Adipocyte (in vitro differentiated cells): ENCODE results near the gene DDX39A.
A peak's percentile ranks its signal among the peaks of the same experiment; 100 is the strongest.

Experiments used
- DNase-seq: peaks from one replicate; pipeline ENCODE4 v3.0.0-alpha.2; 2015; ENCODE audit warnings: low read depth
- H3K27me3 ChIP-seq: replicated peaks from 2 replicates; pipeline ENCODE4 v1.7.0; 2013; ENCODE audit warnings: mild to moderate bottlenecking, low read length, moderate library complexity; ENCODE audit not compliant: control insufficient read depth, insufficient read depth
- H3K36me3 ChIP-seq: 2 replicates; pipeline ENCODE4 v1.7.0; 2013; ENCODE audit warnings: low read length, mild to moderate bottlenecking, moderate library complexity; ENCODE audit not compliant: control insufficient read depth, insufficient read depth, severe bottlenecking
- H3K4me1 ChIP-seq: 2 replicates; pipeline ENCODE4 v1.7.0; 2013; ENCODE audit warnings: mild to moderate bottlenecking, low read length, moderate library complexity; ENCODE audit not compliant: control insufficient read depth, insufficient read depth
- H3K4me3 ChIP-seq: 2 replicates; pipeline ENCODE4 v1.7.0; 2013; ENCODE audit warnings: mild to moderate bottlenecking, low read length, moderate library complexity
- H3K9ac ChIP-seq: 2 replicates; pipeline ENCODE4 v1.7.0; 2013; ENCODE audit warnings: mild to moderate bottlenecking, low read length, moderate library complexity
- H3K9me3 ChIP-seq: 2 replicates; pipeline ENCODE4 v1.7.0; 2013; ENCODE audit warnings: mild to moderate bottlenecking, low read length, moderate library complexity; ENCODE audit not compliant: control insufficient read depth

Gene DDX39A

GRCh38 chr19:14395262-14395661 lies 23.9 kb downstream of the DDX39A start:
- Histone ChIP-seq H3K27me3 (no peaks in the 10 kb centered on the region), H3K9me3 (no peaks in the 10 kb centered on the region), H3K9ac (no peak overlapping the region), H3K36me3 (peaks cover 28% of the 10 kb centered on the region), H3K4me1 (no peaks in the 10 kb centered on the region), H3K4me3 (no peak overlapping the region)
- DNase-seq: no peak

- Histone ChIP-seq H3K9me3 (no peaks in the 10 kb centered on the region), H3K27me3 (no peaks in the 10 kb centered on the region), H3K36me3 (peaks cover 28% of the 10 kb centered on the region), H3K4me1 (no peaks in the 10 kb centered on the region), H3K4me3 (no peak overlapping the region), H3K9ac (no peak overlapping the region)
- DNase-seq: no peak
These were observed 25.0 kb downstream of the DDX39A start for GRCh38 chr19:14394167-14394566.

- no peak overlapping the region for H3K9ac ChIP-seq
- no peak for DNase-seq
- H3K9me3 ChIP-seq: no peaks in the 10 kb centered on the region
- no peaks in the 10 kb centered on the region for H3K4me1 ChIP-seq
- no peak overlapping the region for H3K4me3 ChIP-seq
- H3K36me3 ChIP-seq: peaks cover 28% of the 10 kb centered on the region
- no peaks in the 10 kb centered on the region for H3K27me3 ChIP-seq
These were observed 25.8 kb downstream of the DDX39A start for GRCh38 chr19:14393329-14393728.

GRCh38 chr19:14391156-14391821 lies 27.9 kb downstream of the DDX39A start:
- H3K27me3 ChIP-seq: no peaks in the 10 kb centered on the region
- peaks cover 24% of the 10 kb centered on the region for H3K36me3 ChIP-seq
- H3K9ac ChIP-seq: no peak overlapping the region
- no peaks in the 10 kb centered on the region for H3K9me3 ChIP-seq
- H3K4me1 ChIP-seq: no peaks in the 10 kb centered on the region
- H3K4me3 ChIP-seq: no peak overlapping the region
- no peak for DNase-seq

GRCh38 chr19:14390548-14390947 lies 28.6 kb downstream of the DDX39A start:
- H3K4me1 ChIP-seq: no peaks in the 10 kb centered on the region

GRCh38 chr19:14385492-14385891 lies 33.6 kb downstream of the DDX39A start:
- no peak for DNase-seq
- H3K27me3 ChIP-seq: no peaks in the 10 kb centered on the region
- peaks cover 27% of the 10 kb centered on the region for H3K4me1 ChIP-seq
- H3K9me3 ChIP-seq: no peaks in the 10 kb centered on the region
- no peak overlapping the region for H3K9ac ChIP-seq
- no peak overlapping the region for H3K4me3 ChIP-seq
- H3K36me3 ChIP-seq: no peaks in the 10 kb centered on the region

More at GRCh38 chr19:14390548-14390947, 28.6 kb downstream of the DDX39A start:
- H3K9ac ChIP-seq: no peak overlapping the region
- DNase-seq: no peak
- peaks cover 24% of the 10 kb centered on the region for H3K36me3 ChIP-seq
- H3K4me3 ChIP-seq: no peak overlapping the region
- no peaks in the 10 kb centered on the region for H3K27me3 ChIP-seq
- H3K9me3 ChIP-seq: no peaks in the 10 kb centered on the region

- peak; percentile 70 for DNase-seq
- no peaks in the 10 kb centered on the region for H3K27me3 ChIP-seq
- peak overlapping the region; percentile 39 for H3K9ac ChIP-seq
- no peaks in the 10 kb centered on the region for H3K9me3 ChIP-seq
- peak overlapping the region; percentile 68 for H3K4me3 ChIP-seq
- peaks cover 27% of the 10 kb centered on the region for H3K4me1 ChIP-seq
- no peaks in the 10 kb centered on the region for H3K36me3 ChIP-seq
These were observed 35.2 kb downstream of the DDX39A start for GRCh38 chr19:14383661-14384555.

GRCh38 chr19:14381689-14382474 lies 37.3 kb downstream of the DDX39A start:
- no peak for DNase-seq
- H3K9me3 ChIP-seq: no peaks in the 10 kb centered on the region

GRCh38 chr19:14379294-14380065 lies 39.7 kb downstream of the DDX39A start:
- Histone ChIP-seq H3K4me3 (no peak overlapping the region), H3K4me1 (peaks cover 32% of the 10 kb centered on the region), H3K9me3 (no peaks in the 10 kb centered on the region), H3K9ac (no peak overlapping the region), H3K27me3 (no peaks in the 10 kb centered on the region), H3K36me3 (no peaks in the 10 kb centered on the region)
- no peak for DNase-seq

More at GRCh38 chr19:14381689-14382474, 37.3 kb downstream of the DDX39A start:
- no peaks in the 10 kb centered on the region for H3K27me3 ChIP-seq
- H3K4me3 ChIP-seq: peak overlapping the region; percentile 82
- H3K4me1 ChIP-seq: peaks cover 27% of the 10 kb centered on the region
- no peaks in the 10 kb centered on the region for H3K36me3 ChIP-seq
- peak overlapping the region; percentile 88 for H3K9ac ChIP-seq

GRCh38 chr19:14378890-14379289 lies 40.3 kb downstream of the DDX39A start:
- Histone ChIP-seq H3K4me3 (no peak overlapping the region), H3K36me3 (no peaks in the 10 kb centered on the region), H3K4me1 (peaks cover 27% of the 10 kb centered on the region), H3K27me3 (no peaks in the 10 kb centered on the region), H3K9ac (no peak overlapping the region), H3K9me3 (no peaks in the 10 kb centered on the region)
- no peak for DNase-seq
